Small intestine (tissue), 7 donors: Measurements from ENCODE around the gene CNTLN. TPM values are rescaled to one million over a fixed set of nuclear protein-coding genes. Genes with fewer than 3 reads are reported as not detected.
A peak's percentile ranks its signal among the peaks of the same experiment; 100 is the strongest.
"Not testable (repeated sequence)": the region's sequence is repeated elsewhere in the genome, so short reads cannot be mapped to it uniquely, and the experiment has no call there.

Experiments used
- DNase-seq, 2 donors: peaks; one replicate each; pipeline versions ENCODE4 v3.0.0 to v3.0.0-alpha.2; 2013
- FAIRE-seq: peaks from 2 replicates; lab custom pipeline; 2012; peaks lifted over from hg19 to GRCh38; lab: Jason Lieb, UNC
- H3K27ac ChIP-seq, 3 donors: one replicate each; pipeline ENCODE4 v1.5.1; 2013; ENCODE audit warnings: low read length in 2 of 3, mild to moderate bottlenecking in 2 of 3, control low read depth in 1 of 3, inconsistent platforms in 1 of 3, low read depth in 1 of 3, moderate library complexity in 1 of 3
- H3K27me3 ChIP-seq, 3 donors: one replicate each; pipeline ENCODE4 v1.6.1; 2013; ENCODE audit warnings: low read length in 3 of 3, inconsistent platforms in 1 of 3; ENCODE audit not compliant: control insufficient read depth in 3 of 3, insufficient read depth in 3 of 3
- H3K36me3 ChIP-seq, 3 donors: one replicate each; pipeline ENCODE4 v1.6.1; 2013; ENCODE audit warnings: low read length in 3 of 3, inconsistent platforms in 1 of 3, low read depth in 1 of 3, mild to moderate bottlenecking in 1 of 3, moderate library complexity in 1 of 3; ENCODE audit not compliant: control insufficient read depth in 3 of 3, insufficient read depth in 2 of 3
- H3K4me1 ChIP-seq, 3 donors: one replicate each; pipeline ENCODE4 v1.6.1; 2013; ENCODE audit warnings: low read length in 2 of 3, inconsistent platforms in 1 of 3, low read depth in 1 of 3, mild to moderate bottlenecking in 1 of 3, moderate library complexity in 1 of 3; ENCODE audit not compliant: control insufficient read depth in 3 of 3, insufficient read depth in 2 of 3
- H3K4me3 ChIP-seq, 3 donors: one replicate each; pipeline ENCODE4 v1.5.1; 2013; ENCODE audit warnings: low read length in 3 of 3, control low read depth in 1 of 3, inconsistent platforms in 1 of 3, low read depth in 1 of 3, mild to moderate bottlenecking in 1 of 3, moderate library complexity in 1 of 3
- H3K9me3 ChIP-seq, 2 donors: one replicate each; pipeline ENCODE4 v1.6.1; 2013; ENCODE audit warnings: low read depth in 1 of 2, low read length in 1 of 2; ENCODE audit not compliant: control insufficient read depth in 2 of 2, insufficient read depth in 1 of 2
- WGBS, 3 donors: extraction: QIAGEN DNeasy Blood & Tissue Kit; methylation state at CpG; one replicate each; pipeline ENCODE4 v1.1.7; 2013; 5-methylcytosine and 5-hydroxymethylcytosine counted together
- polyA plus RNA-seq, 4 donors: library from polyadenylated mRNA; stranded (reverse) in 3 of 4; unstranded in 1 of 4; fragments of 200-250 nt in 3 of 4; fragments of 120-200 nt in 1 of 4; gene quantifications; one replicate each; pipeline versions ENCODE4 v1.2.1 to v1.2.3, GENCODE V29; 2013
- donor health status: healthy with polysubstance abuse.
- donor health status: control.
- donor health status: control.
- donor health status: Bipolar disorder and iron deficiency.
- donor health status: healthy.

Gene CNTLN
- polyA plus RNA-seq, 4 donors, result 0.54 to 4.0 (median 3.0) TPM; not detected in 1

- 0% methylated on average over 1 of the region's 1 CpG for WGBS, 3 donors
- Histone ChIP-seq H3K36me3 (no peaks in the 10 kb centered on the region), H3K27ac (no peak overlapping the region), H3K4me3 (no peak overlapping the region), H3K9me3 (no peaks in the 10 kb centered on the region), H3K4me1 (no peaks in the 10 kb centered on the region), H3K27me3 (no peaks in the 10 kb centered on the region)
- FAIRE-seq, result no peak
- no peak for DNase-seq
Observed at GRCh38 chr9:17389026-17389425, 254.2 kb downstream of the CNTLN start.

- Histone ChIP-seq H3K4me1 (no peaks in the 10 kb centered on the region), H3K27me3 (no peaks in the 10 kb centered on the region), H3K27ac (no peak overlapping the region), H3K36me3 (no peaks in the 10 kb centered on the region), H3K4me3 (no peak overlapping the region), H3K9me3 (no peaks in the 10 kb centered on the region)
- WGBS, 3 donors, result 64 to 72% (median 65%) methylated on average over 7 of the region's 7 CpGs
- FAIRE-seq (no peak), DNase-seq (no peak)
Observed at GRCh38 chr9:17394881-17395510, 260.2 kb downstream of the CNTLN start.

- not testable (repeated sequence) for H3K36me3 ChIP-seq, H3K27me3 ChIP-seq, H3K9me3 ChIP-seq, H3K4me3 ChIP-seq, H3K27ac ChIP-seq, DNase-seq, FAIRE-seq, H3K4me1 ChIP-seq
- WGBS, 3 donors, result 91% methylated on average over 7 of the region's 7 CpGs
Observed at GRCh38 chr9:17397166-17397728, 262.4 kb downstream of the CNTLN start.

- Histone ChIP-seq H3K27ac (no peak overlapping the region), H3K36me3 (no peaks in the 10 kb centered on the region), H3K9me3 (no peaks in the 10 kb centered on the region), H3K27me3 (no peaks in the 10 kb centered on the region), H3K4me3 (no peak overlapping the region), H3K4me1 (no peaks in the 10 kb centered on the region)
- no peak for DNase-seq
- no peak for FAIRE-seq
- WGBS, 3 donors, result 77 to 82% (median 81%) methylated on average over 2 of the region's 2 CpGs
Observed at GRCh38 chr9:17398350-17398749, 263.5 kb downstream of the CNTLN start.

GRCh38 chr9:17401858-17402257 lies 267.0 kb downstream of the CNTLN start:
- Histone ChIP-seq H3K36me3 (no peaks in the 10 kb centered on the region), H3K9me3 (no peaks in the 10 kb centered on the region), H3K4me3 (no peak overlapping the region), H3K4me1 (no peaks in the 10 kb centered on the region), H3K27ac (no peak overlapping the region), H3K27me3 (no peaks in the 10 kb centered on the region)
- WGBS, 3 donors, result 94 to 98% (median 97%) methylated on average over 2 of the region's 2 CpGs
- FAIRE-seq, result no peak
- DNase-seq, result no peak

GRCh38 chr9:17402309-17402708 lies 267.5 kb downstream of the CNTLN start:
- H3K9me3 ChIP-seq, result no peaks in the 10 kb centered on the region
- WGBS, 3 donors, result 95 to 98% (median 98%) methylated on average over 2 of the region's 2 CpGs
- H3K27me3 ChIP-seq, result no peaks in the 10 kb centered on the region
- no peak overlapping the region for H3K4me3 ChIP-seq
- H3K36me3 ChIP-seq, result no peaks in the 10 kb centered on the region
- H3K27ac ChIP-seq, result no peak overlapping the region
- FAIRE-seq (no peak), DNase-seq (no peak)
- no peaks in the 10 kb centered on the region for H3K4me1 ChIP-seq

- DNase-seq (no peak), FAIRE-seq (no peak)
- Histone ChIP-seq H3K9me3 (no peaks in the 10 kb centered on the region), H3K4me1 (no peaks in the 10 kb centered on the region), H3K4me3 (no peak overlapping the region), H3K36me3 (no peaks in the 10 kb centered on the region), H3K27ac (no peak overlapping the region), H3K27me3 (no peaks in the 10 kb centered on the region)
- WGBS, 3 donors, result 92 to 97% (median 96%) methylated on average over 6 of the region's 6 CpGs
Observed at GRCh38 chr9:17403539-17403938, 268.7 kb downstream of the CNTLN start.

GRCh38 chr9:17414986-17415385 lies 280.1 kb downstream of the CNTLN start:
- H3K27me3 ChIP-seq, result no peaks in the 10 kb centered on the region
- FAIRE-seq, result no peak
- WGBS, 3 donors, result 74 to 81% (median 75%) methylated on average over 3 of the region's 3 CpGs

More at GRCh38 chr9:17414986-17415385, 280.1 kb downstream of the CNTLN start:
- Histone ChIP-seq H3K27ac (peak overlapping the region in 1 of 3 donors; percentile 27), H3K9me3 (no peaks in the 10 kb centered on the region), H3K4me3 (no peak overlapping the region), H3K36me3 (no peaks in the 10 kb centered on the region), H3K4me1 (no peaks in the 10 kb centered on the region)
- no peak for DNase-seq
